HFFc6 (cell line): ENCODE results near the gene RASA3. TPM values are rescaled to one million over a fixed set of nuclear protein-coding genes. Genes with fewer than 3 reads are reported as not detected.
"Not testable (repeated sequence)": the region's sequence is repeated elsewhere in the genome, so short reads cannot be mapped to it uniquely, and the experiment has no call there.

Source experiments
- DNase-seq: peaks from one replicate; pipeline ENCODE4 v3.0.0-alpha.2; 2018
- H3K27ac Mint-ChIP-seq: 2 replicates; pipeline ENCODE4 v1.8.0; 2020; ENCODE audit warnings: mild to moderate bottlenecking, mixed read lengths
- H3K27me3 Mint-ChIP-seq: 2 replicates; pipeline ENCODE4 v1.8.0; 2021; ENCODE audit warnings: mild to moderate bottlenecking, moderate library complexity, mixed read lengths; ENCODE audit not compliant: insufficient read depth
- H3K36me3 Mint-ChIP-seq: 2 replicates; pipeline ENCODE4 v1.8.0; 2021; ENCODE audit warnings: low read depth, mixed read lengths
- H3K4me1 Mint-ChIP-seq: 2 replicates; pipeline ENCODE4 v1.8.0; 2020; ENCODE audit warnings: low read depth, mixed read lengths
- H3K4me3 Mint-ChIP-seq: 2 replicates; pipeline ENCODE4 v1.8.0; 2020; ENCODE audit warnings: mild to moderate bottlenecking, moderate library complexity, mixed read lengths
- H3K9me3 Mint-ChIP-seq: 2 replicates; pipeline ENCODE4 v1.8.0; 2020; ENCODE audit warnings: mild to moderate bottlenecking, mixed read lengths
- total RNA-seq, 6 experiments: library from RNA; stranded (reverse); fragmentation: NEBNext Ultra II Directional; extraction: Animal tissue kit (Norgen Biotek cat#: 25700); gene quantifications; 2 replicates in 1 of 6; 3 replicates in 5 of 6; pipeline ENCODE4 v1.2.3, GENCODE V29; 2021
- TF ChIP-seq, protein P1 (sequence below): fragments of 200-600 bp; sonication (generic); IDR thresholded peaks from 2 replicates; pipeline ENCODE4 v1.5.0; 2021; ENCODE audit warnings: antibody characterized with exemption, mild to moderate bottlenecking

Gene RASA3
- total RNA-seq, 6 experiments from 2014 or later, result 31.6 to 37.6 (median 33.1) TPM

DNA sequence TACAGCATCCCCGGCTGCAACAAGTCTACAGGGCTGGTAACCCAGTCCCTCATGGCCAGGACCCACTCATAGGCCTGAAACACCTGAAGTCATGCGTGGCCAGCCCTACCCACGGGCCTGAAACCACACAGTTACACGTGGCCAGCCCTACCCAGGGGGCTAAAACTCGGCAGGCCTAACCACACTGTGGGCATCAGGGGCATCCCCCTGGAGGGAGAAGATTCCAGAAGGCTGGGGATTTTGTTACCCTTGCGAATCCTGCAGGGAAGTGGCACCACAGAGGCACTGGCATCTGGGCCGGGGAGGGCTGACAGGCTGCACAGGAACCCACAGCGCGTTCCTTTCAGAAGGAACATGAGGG is 110.1 kb downstream of the RASA3 start:
- Mint-ChIP-seq H3K27me3 (peaks cover 2% of the 10 kb centered on the region), H3K4me3 (no peak overlapping the region), H3K36me3 (peaks cover 32% of the 10 kb centered on the region), H3K27ac (no peak overlapping the region), H3K9me3 (no peaks in the 10 kb centered on the region; the same call in 1 of the 2 replicates), H3K4me1 (peaks cover 11% of the 10 kb centered on the region)
- no peak for DNase-seq
- TF ChIP-seq, protein P1, sequence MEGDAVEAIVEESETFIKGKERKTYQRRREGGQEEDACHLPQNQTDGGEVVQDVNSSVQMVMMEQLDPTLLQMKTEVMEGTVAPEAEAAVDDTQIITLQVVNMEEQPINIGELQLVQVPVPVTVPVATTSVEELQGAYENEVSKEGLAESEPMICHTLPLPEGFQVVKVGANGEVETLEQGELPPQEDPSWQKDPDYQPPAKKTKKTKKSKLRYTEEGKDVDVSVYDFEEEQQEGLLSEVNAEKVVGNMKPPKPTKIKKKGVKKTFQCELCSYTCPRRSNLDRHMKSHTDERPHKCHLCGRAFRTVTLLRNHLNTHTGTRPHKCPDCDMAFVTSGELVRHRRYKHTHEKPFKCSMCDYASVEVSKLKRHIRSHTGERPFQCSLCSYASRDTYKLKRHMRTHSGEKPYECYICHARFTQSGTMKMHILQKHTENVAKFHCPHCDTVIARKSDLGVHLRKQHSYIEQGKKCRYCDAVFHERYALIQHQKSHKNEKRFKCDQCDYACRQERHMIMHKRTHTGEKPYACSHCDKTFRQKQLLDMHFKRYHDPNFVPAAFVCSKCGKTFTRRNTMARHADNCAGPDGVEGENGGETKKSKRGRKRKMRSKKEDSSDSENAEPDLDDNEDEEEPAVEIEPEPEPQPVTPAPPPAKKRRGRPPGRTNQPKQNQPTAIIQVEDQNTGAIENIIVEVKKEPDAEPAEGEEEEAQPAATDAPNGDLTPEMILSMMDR, result no peak

DNA sequence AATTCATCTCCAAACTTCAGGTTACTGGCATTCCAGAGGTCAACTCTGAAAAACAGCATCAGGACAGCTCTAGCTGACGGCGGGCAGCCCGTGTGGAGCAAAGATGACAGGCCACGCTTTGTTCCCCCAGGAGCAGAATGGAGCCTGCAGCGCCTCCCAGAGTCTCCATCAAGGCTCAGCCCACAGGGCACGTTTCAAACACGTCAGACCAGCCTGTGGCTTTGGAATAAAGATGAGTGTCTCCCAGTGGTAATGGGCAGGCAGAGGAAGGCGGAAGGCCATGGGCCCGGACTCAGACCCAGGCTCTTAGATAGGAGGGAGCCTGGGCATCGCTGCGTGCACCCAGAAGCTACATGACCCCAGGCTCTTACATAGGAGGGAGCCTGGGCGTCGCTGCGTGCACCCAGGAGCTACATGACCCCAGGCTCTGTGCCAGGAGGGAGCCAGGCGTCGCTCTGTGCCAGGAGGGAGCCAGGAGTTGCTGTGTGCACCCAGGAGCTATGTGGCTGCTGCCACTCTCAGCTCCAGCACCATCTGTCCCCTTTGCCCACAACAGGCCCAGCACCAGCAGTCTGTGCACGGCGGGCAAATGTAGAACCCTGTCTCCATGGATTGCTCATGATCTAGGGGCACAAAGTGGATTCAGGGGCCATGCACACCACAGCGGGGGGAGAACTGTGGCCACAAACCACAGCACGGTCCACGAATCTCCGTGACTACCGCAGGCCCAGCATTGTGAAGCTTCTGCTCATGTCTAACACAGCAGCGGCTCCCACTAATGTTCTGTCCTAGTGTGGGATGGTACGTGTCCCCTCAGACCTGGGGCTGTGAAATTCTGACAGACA is 110.7 kb downstream of the RASA3 start:
- Mint-ChIP-seq H3K9me3 (no peaks in the 10 kb centered on the region; the same call in 1 of the 2 replicates), H3K4me1 (peaks cover 10% of the 10 kb centered on the region), H3K27me3 (peaks cover 2% of the 10 kb centered on the region), H3K36me3 (peaks cover 28% of the 10 kb centered on the region), H3K4me3 (no peak overlapping the region), H3K27ac (no peak overlapping the region; the same call in 1 of the 2 replicates)
- no peak for DNase-seq
- TF ChIP-seq, protein P1, result no peak

DNA sequence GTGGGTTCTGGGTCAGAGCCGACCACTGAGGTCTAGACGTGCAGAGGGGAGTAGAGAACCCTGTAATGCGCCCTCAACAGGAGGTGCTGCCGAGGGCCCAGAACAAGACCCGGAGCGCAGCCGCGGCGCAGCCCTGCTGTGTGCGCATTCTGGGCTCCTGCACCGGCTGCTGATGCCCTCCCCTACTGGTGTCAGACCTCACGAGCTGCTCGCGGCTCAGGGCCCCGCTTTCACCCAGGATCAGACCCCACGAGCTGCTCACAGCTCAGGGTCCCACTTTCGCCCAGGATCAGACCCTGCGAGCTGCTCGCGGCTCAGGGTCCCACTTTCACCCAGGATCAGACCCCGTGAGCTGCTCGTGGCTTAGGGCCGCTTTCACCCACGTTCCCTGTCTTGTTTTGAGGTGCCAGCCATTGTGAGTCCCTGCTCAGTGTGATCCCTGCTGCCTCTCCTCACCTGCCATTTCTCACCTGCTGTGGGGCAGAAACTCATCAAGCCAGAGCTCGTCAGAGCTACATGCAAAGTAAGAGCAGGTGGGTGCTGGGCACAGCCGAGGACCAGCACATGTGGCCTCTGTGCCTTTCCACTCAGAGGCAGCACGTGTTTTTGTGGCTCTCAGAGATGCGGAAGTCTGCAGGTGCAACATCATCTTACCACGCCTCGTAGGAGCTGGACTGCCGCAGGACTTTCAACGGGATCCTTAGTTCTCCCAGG is 111.5 kb downstream of the RASA3 start:
- peaks cover 28% of the 10 kb centered on the region for H3K36me3 Mint-ChIP-seq
- no peaks in the 10 kb centered on the region; the same call in 1 of the 2 replicates for H3K9me3 Mint-ChIP-seq
- no peak overlapping the region for H3K4me3 Mint-ChIP-seq
- TF ChIP-seq, protein P1, result no peak
- no peak overlapping the region; the same call in 1 of the 2 replicates for H3K27ac Mint-ChIP-seq
- peaks cover 2% of the 10 kb centered on the region for H3K27me3 Mint-ChIP-seq
- no peak for DNase-seq
- H3K4me1 Mint-ChIP-seq, result peaks cover 13% of the 10 kb centered on the region

DNA sequence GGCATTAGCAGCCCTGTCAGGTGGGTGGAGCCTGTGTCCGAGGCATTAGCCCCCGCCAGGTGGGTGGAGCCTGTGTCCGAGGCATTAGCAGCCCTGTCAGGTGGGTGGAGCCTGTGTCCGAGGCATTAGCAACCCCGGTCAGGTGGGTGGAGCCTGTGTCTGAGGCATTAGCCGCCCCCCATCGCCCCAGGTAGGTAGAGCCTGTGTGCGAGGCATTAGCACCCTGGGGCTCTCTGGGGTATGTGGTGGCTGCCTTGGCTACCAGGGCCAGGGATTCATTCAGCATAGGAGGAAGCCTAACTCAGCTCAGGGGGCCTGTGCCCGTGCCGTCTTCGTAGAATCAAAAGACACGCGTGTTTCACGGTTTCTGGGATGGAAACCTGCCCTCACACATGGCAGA is 112.3 kb downstream of the RASA3 start:
- H3K36me3 Mint-ChIP-seq, result peaks cover 34% of the 10 kb centered on the region
- not testable (repeated sequence) for H3K27ac Mint-ChIP-seq, DNase-seq, H3K9me3 Mint-ChIP-seq, H3K4me3 Mint-ChIP-seq, H3K27me3 Mint-ChIP-seq
- peaks cover 20% of the 10 kb centered on the region for H3K4me1 Mint-ChIP-seq

DNA sequence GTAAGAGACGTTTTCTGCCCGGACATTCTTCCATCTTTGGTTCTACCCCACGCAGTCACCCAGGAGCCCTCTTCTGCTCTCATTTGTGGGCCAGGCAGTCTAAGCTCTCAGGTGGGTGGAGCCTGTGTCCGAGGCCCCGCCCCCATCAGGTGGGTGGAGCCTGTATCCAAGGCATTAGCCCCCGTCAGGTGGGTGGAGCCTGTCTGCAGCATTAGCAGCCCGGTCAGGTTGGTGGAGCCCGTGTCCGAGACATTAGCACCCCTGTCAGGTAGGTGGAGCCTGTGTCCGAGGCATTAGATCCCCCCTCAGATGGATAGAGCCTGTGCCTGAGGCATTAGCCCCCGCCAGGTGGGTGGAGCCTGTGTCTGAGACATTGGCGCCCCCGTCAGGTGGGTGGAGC is 113.1 kb downstream of the RASA3 start:
- TF ChIP-seq, protein P1, result no peak
- DNase-seq, result no peak
- Mint-ChIP-seq H3K4me3 (no peak overlapping the region), H3K4me1 (peaks cover 20% of the 10 kb centered on the region), H3K27me3 (peaks cover 6% of the 10 kb centered on the region), H3K9me3 (no peaks in the 10 kb centered on the region; the same call in 1 of the 2 replicates), H3K36me3 (peaks cover 34% of the 10 kb centered on the region), H3K27ac (peak overlapping the region; percentile 53)
